Measurements from ENCODE around the gene B9D1. TPM values are rescaled to one million over a fixed set of nuclear protein-coding genes. Genes with fewer than 3 reads are reported as not detected.

The B9D1 gene
- total and polyA plus RNA-seq, 2 of the 13 experiments (the other 11 are each of a cell fraction or from before 2014, with no cell fraction given), result 27.7 to 31.1 TPM

GRCh38 chr17:19338031-19338990, 24.2 kb downstream of the B9D1 start (continued):
- TF ChIP-seq SOX5 (CRISPR knock-in tag; IDR thresholded peaks at IDR 0.05; ENCODE audit: borderline replicate concordance) (peak; percentile 66), ZNF205 (CRISPR knock-in tag; IDR thresholded peaks at IDR 0.05) (no peak; the same call in 1 of the 2 replicates), ZNF891 (CRISPR knock-in tag; IDR thresholded peaks at IDR 0.05) (0 out of 2 replicates have a peak, but pooled peaks have one; percentile 34), ATAD3A (CRISPR knock-in tag; IDR thresholded peaks at IDR 0.05) (no peak), ZMYM2 (CRISPR knock-in tag; IDR thresholded peaks at IDR 0.05) (no peak), ZNF704 (CRISPR knock-in tag; IDR thresholded peaks at IDR 0.05; ENCODE audit: borderline replicate concordance) (no peak), GATAD1 (CRISPR knock-in tag; IDR thresholded peaks at IDR 0.05) (peak; percentile 56), TFAP4 (IDR thresholded peaks at IDR 0.05; ENCODE audit: borderline replicate concordance, low read depth) (peak; percentile 47; the same call in 1 of the 2 replicates), ZBTB38 (CRISPR knock-in tag; IDR thresholded peaks at IDR 0.05) (no peak; the same call in 1 of the 2 replicates), IRF2 (CRISPR knock-in tag; IDR thresholded peaks at IDR 0.05) (peak; percentile 68; the same call in 1 of the 2 replicates), ZSCAN29 (CRISPR knock-in tag; conservative IDR thresholded peaks at IDR 0.05) (no peak), SPEN (CRISPR knock-in tag; IDR thresholded peaks at IDR 0.05; ENCODE audit: low read depth) (peak; percentile 49; the same call in 1 of the 2 replicates), ZNF274 (CRISPR knock-in tag; IDR thresholded peaks at IDR 0.05) (peak; percentile 78; the same call in 1 of the 2 replicates), NCOR1 (IDR thresholded peaks at IDR 0.05; ENCODE audit: borderline replicate concordance, low read length) (peak; percentile 95), NCOA2 (CRISPR knock-in tag; IDR thresholded peaks at IDR 0.05) (peak; percentile 82), ZNF646 (CRISPR knock-in tag; IDR thresholded peaks at IDR 0.05) (no peak), MAFK (conservative IDR thresholded peaks at IDR 0.05 in 1 of 2, IDR thresholded peaks at IDR 0.05 in 1 of 2; ENCODE audit: low read length in 2 of 2) (no peak), MLX (CRISPR knock-in tag; IDR thresholded peaks at IDR 0.05) (no peak), RXRA (CRISPR knock-in tag; IDR thresholded peaks at IDR 0.05) (peak; percentile 91)
